Lower leg skin (tissue), 4 donors: ENCODE results near the gene CHP2. TPM values are rescaled to one million over a fixed set of nuclear protein-coding genes. Genes with fewer than 3 reads are reported as not detected.

ENCODE experiments used
- DNase-seq, 2 donors: peaks; one replicate each; pipeline ENCODE4 v3.0.0-alpha.2; 2019; ENCODE audit warnings: low spot score in 2 of 2
- H3K4me3 ChIP-seq: fragments of 200-600 bp; sonication (generic); 2 replicates; pipeline ENCODE4 v1.5.1; 2017; ENCODE audit warnings: mild to moderate bottlenecking, low read depth; ENCODE audit not compliant: poor library complexity, severe bottlenecking
- CTCF ChIP-seq, 3 donors: fragments of 450-650 bp; IDR thresholded peaks; one replicate each; pipeline ENCODE4 v1.5.1; 2016; ENCODE audit warnings: antibody characterized with exemption in 3 of 3, mild to moderate bottlenecking in 3 of 3, moderate library complexity in 2 of 3
- POLR2A ChIP-seq, 2 donors: fragments of 450-650 bp; IDR thresholded peaks; one replicate each; pipeline ENCODE4 v1.6.1; 2016 to 2017; ENCODE audit warnings: antibody characterized with exemption in 2 of 2, mild to moderate bottlenecking in 1 of 2, moderate library complexity in 1 of 2
- WGBS, 2 donors: methylation state at CpG; one replicate each; pipeline ENCODE4 v1.1.5; 2018; 5-methylcytosine and 5-hydroxymethylcytosine counted together
- intact Hi-C: fragments of 100-400 bp; cut with DNase I; formaldehyde crosslinking; loops from one replicate; pipeline ENCODE4 v1.15.0; 2023; ENCODE audit warnings: low total_unique reads
- total RNA-seq, 4 donors: library from RNA; depleted of rRNA; stranded (reverse); fragments of >200 nt; gene quantifications; one replicate each; pipeline ENCODE4 v1.1.0, GENCODE V29; 2016

The CHP2 gene
- total RNA-seq, 4 donors from 2014 or later = 120 to 176 (median 134) TPM

- intact Hi-C loops = no loop called here
- TF ChIP-seq CTCF (IDR thresholded peaks at IDR 0.05) = no peak
- no peak for TF ChIP-seq POLR2A (IDR thresholded peaks at IDR 0.05)
- WGBS, 2 donors = 40 to 48% methylated on average over 2 of the region's 2 CpGs
Measured at GRCh38 chr16:23768581-23768980, 13.8 kb downstream of the CHP2 start.

GRCh38 chr16:23771027-23771426 is 16.2 kb downstream of the CHP2 start:
- WGBS, 2 donors = 46 to 52% methylated on average over 8 of the region's 8 CpGs

More at GRCh38 chr16:23768581-23768980, 13.8 kb downstream of the CHP2 start:
- peak in 1 of 2 donors; percentile 57 for DNase-seq
- H3K4me3 ChIP-seq = no peak overlapping the region

GRCh38 chr16:23771642-23772041 is 16.8 kb downstream of the CHP2 start:
- WGBS, 2 donors = 20 to 30% methylated on average over 2 of the region's 2 CpGs
- no peak for DNase-seq
- no peak for TF ChIP-seq POLR2A (IDR thresholded peaks at IDR 0.05)
- TF ChIP-seq CTCF (IDR thresholded peaks at IDR 0.05) = no peak
- H3K4me3 ChIP-seq = no peak overlapping the region
- intact Hi-C loops = no loop called here

More at GRCh38 chr16:23771027-23771426, 16.2 kb downstream of the CHP2 start:
- intact Hi-C loops = no loop called here
- TF ChIP-seq POLR2A (IDR thresholded peaks at IDR 0.05) = no peak
- no peak for TF ChIP-seq CTCF (IDR thresholded peaks at IDR 0.05)
- DNase-seq = peak in 1 of 2 donors; percentile 41
- H3K4me3 ChIP-seq = no peak overlapping the region

GRCh38 chr16:23773339-23773738 is 18.5 kb downstream of the CHP2 start:
- H3K4me3 ChIP-seq = no peak overlapping the region
- no peak for DNase-seq
- WGBS, 2 donors = 63 to 74% methylated on average over 2 of the region's 2 CpGs
- intact Hi-C loops = no loop called here
- no peak for TF ChIP-seq CTCF (IDR thresholded peaks at IDR 0.05)
- TF ChIP-seq POLR2A (IDR thresholded peaks at IDR 0.05) = no peak

DNA sequence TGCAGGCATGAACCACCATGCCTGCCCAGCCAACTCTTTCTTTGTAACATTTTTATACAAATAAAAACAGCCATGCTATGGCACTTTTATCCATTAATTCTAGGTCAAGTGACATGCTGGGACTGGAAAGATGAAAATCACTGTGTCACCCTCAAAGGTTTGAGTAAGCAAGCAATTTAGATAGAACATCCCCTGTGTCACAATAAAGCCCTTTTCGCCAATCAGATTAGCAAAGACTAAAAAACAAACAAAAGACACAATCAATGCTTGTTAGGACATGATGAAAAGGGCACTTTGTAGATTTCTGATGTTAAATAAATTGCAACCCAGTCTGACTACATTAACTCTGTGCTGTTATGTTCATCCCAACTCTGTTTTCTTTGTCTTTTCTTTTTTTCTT is 26.4 kb downstream of the CHP2 start:
- TF ChIP-seq CTCF (IDR thresholded peaks at IDR 0.05) = no peak
- TF ChIP-seq POLR2A (IDR thresholded peaks at IDR 0.05) = no peak
- intact Hi-C loops = no loop called here
- WGBS, 2 donors = 35 to 59% methylated on average over 1 of the region's 1 CpG
- no peak for DNase-seq
- no peak overlapping the region for H3K4me3 ChIP-seq

DNA sequence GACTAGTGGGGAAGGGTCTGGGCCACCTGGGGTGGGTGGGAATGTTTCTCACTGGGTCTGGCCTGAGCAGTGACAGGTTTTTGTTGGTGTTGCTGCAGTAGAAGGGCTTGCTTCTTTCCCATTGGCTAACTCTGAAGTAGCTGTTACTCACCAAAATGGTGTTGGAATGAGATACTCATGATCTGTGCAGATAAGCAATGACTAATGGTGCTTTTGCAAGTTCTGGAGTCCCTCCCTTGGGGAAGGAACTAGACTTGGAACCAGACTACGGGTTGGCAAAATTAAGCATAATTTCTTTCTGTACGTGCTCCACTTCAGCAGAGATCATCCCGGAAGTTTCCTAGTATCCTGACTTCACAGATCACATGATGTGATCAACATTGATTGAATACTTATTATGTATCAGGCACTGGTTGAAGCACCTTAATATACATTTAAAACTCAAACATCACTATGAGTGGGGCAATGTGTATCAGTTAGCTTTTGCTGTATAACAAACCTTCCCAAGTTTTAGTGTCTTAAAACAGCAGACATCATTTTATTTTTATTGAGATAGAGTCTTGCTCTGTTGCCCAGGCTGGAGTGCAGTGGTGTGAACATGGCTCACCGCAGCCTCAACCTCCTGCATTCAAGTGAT is 30.1 kb downstream of the CHP2 start:
- intact Hi-C loops = no loop called here
- 40 to 51% methylated on average over 4 of the region's 4 CpGs for WGBS, 2 donors
- H3K4me3 ChIP-seq = no peak overlapping the region
- DNase-seq = no peak
- TF ChIP-seq POLR2A (IDR thresholded peaks at IDR 0.05) (no peak), CTCF (IDR thresholded peaks at IDR 0.05) (no peak)
